Measurements from ENCODE around the gene RETSAT. TPM values are rescaled to one million over a fixed set of nuclear protein-coding genes. Genes with fewer than 3 reads are reported as not detected.
"Not testable (repeated sequence)": the region's sequence is repeated elsewhere in the genome, so short reads cannot be mapped to it uniquely, and the experiment has no call there.

The RETSAT gene
- total RNA-seq, 2 experiments from 2014 or later: 30.1 to 31.1 TPM

- ChIA-PET POLR2A (interaction anchor here (0.8 kb wide), 1 partner anchor 27 kb away, joined by 4 read pairs; no protein-coding TSS in a partner anchor), CTCF (interaction anchor here (1.2 kb wide), 1 partner anchor 43 kb away, joined by 3 read pairs; no protein-coding TSS in a partner anchor)
- H3K27ac Mint-ChIP-seq, H3K4me1 Mint-ChIP-seq, H3K9me3 Mint-ChIP-seq, DNase-seq, H3K27me3 Mint-ChIP-seq, H3K4me3 Mint-ChIP-seq: not testable (repeated sequence)
- H3K36me3 Mint-ChIP-seq (ENCODE audit: low read depth): peaks cover 32% of the 10 kb centered on the region
Observed at GRCh38 chr2:85343207-85343895, 11.0 kb downstream of the RETSAT start.

- Mint-ChIP-seq H3K27ac (no peak overlapping the region), H3K36me3 (ENCODE audit: low read depth) (peaks cover 25% of the 10 kb centered on the region), H3K4me3 (no peak overlapping the region), H3K4me1 (no peaks in the 10 kb centered on the region), H3K9me3 (no peaks in the 10 kb centered on the region), H3K27me3 (peaks cover 12% of the 10 kb centered on the region)
- DNase-seq: no peak
- CTCF ChIA-PET: interaction anchor here (1.1 to 1.2 kb wide), 2 partner anchors 13 to 42 kb away, joined by 3 read pairs; partner anchors contain the start of gene ELMOD3
- POLR2A ChIA-PET: interaction anchor here (0.8 to 5.7 kb wide), 3 partner anchors 9 to 15 kb away, joined by 3 to 28 read pairs (median 5); partner anchors contain the start of genes ELMOD3, RETSAT and TGOLN2
Observed at GRCh38 chr2:85342156-85342555, 12.2 kb downstream of the RETSAT start.

- Mint-ChIP-seq H3K36me3 (ENCODE audit: low read depth) (peaks cover 21% of the 10 kb centered on the region), H3K4me1 (no peaks in the 10 kb centered on the region), H3K27me3 (peaks cover 12% of the 10 kb centered on the region), H3K9me3 (no peaks in the 10 kb centered on the region), H3K4me3 (no peak overlapping the region), H3K27ac (no peak overlapping the region)
- no peak for DNase-seq
- POLR2A ChIA-PET: interaction anchor here (0.8 to 5.7 kb wide), 3 partner anchors 10 to 14 kb away, joined by 3 to 28 read pairs (median 5); partner anchors contain the start of genes ELMOD3, RETSAT and TGOLN2
- CTCF ChIA-PET: interaction anchor here (1.1 kb wide), 1 partner anchor 13 kb away, joined by 3 read pairs; the partner anchor contains the start of gene ELMOD3
Observed at GRCh38 chr2:85341269-85342029, 12.9 kb downstream of the RETSAT start.

GRCh38 chr2:85340034-85340892 is 14.1 kb downstream of the RETSAT start:
- peaks cover 12% of the 10 kb centered on the region for H3K27me3 Mint-ChIP-seq
- no peak for DNase-seq
- POLR2A ChIA-PET: interaction anchor here (0.6 to 5.7 kb wide), 3 partner anchors 12 to 67 kb away, joined by 3 to 28 read pairs (median 3); partner anchors contain the start of genes ELMOD3, RETSAT and TGOLN2
- no peaks in the 10 kb centered on the region for H3K4me1 Mint-ChIP-seq
- CTCF ChIA-PET: no interaction called here
- no peak overlapping the region for H3K4me3 Mint-ChIP-seq
- peaks cover 21% of the 10 kb centered on the region for H3K36me3 Mint-ChIP-seq (ENCODE audit: low read depth)
- H3K9me3 Mint-ChIP-seq: no peaks in the 10 kb centered on the region
- no peak overlapping the region for H3K27ac Mint-ChIP-seq

GRCh38 chr2:85334928-85335327 is 19.4 kb downstream of the RETSAT start:
- DNase-seq: no peak
- ChIA-PET CTCF (no interaction called here), POLR2A (no interaction called here)
- H3K27me3 Mint-ChIP-seq: peaks cover 14% of the 10 kb centered on the region
- H3K4me3 Mint-ChIP-seq: no peak overlapping the region
- H3K9me3 Mint-ChIP-seq: no peaks in the 10 kb centered on the region
- H3K4me1 Mint-ChIP-seq: peaks cover 15% of the 10 kb centered on the region
- no peak overlapping the region for H3K27ac Mint-ChIP-seq
- H3K36me3 Mint-ChIP-seq (ENCODE audit: low read depth): no peaks in the 10 kb centered on the region

GRCh38 chr2:85333877-85334276 is 20.5 kb downstream of the RETSAT start:
- H3K27ac Mint-ChIP-seq; H3K36me3 Mint-ChIP-seq (ENCODE audit: low read depth); H3K9me3 Mint-ChIP-seq; DNase-seq; CTCF ChIA-PET; H3K4me3 Mint-ChIP-seq: not testable (repeated sequence)
- peaks cover 22% of the 10 kb centered on the region for H3K4me1 Mint-ChIP-seq
- peaks cover 10% of the 10 kb centered on the region for H3K27me3 Mint-ChIP-seq
- POLR2A ChIA-PET: interaction anchor here (2.7 kb wide), 1 partner anchor 20 kb away, joined by 12 read pairs; the partner anchor contains the start of genes ELMOD3 and RETSAT

- no peaks in the 10 kb centered on the region for H3K9me3 Mint-ChIP-seq
- peak overlapping the region; percentile 28 for H3K27ac Mint-ChIP-seq
- DNase-seq: no peak
- peaks cover 18% of the 10 kb centered on the region for H3K36me3 Mint-ChIP-seq (ENCODE audit: low read depth)
- H3K27me3 Mint-ChIP-seq: peaks cover 1% of the 10 kb centered on the region
- peaks cover 25% of the 10 kb centered on the region for H3K4me1 Mint-ChIP-seq
- ChIA-PET CTCF (interaction anchor here (1.4 kb wide), 1 partner anchor 13 kb away, joined by 4 read pairs; no protein-coding TSS in a partner anchor), POLR2A (interaction anchor here (1.1 to 1.6 kb wide), 3 partner anchors 23 to 208 kb away, joined by 4 to 5 read pairs (median 4); partner anchors contain the start of genes ELMOD3, MAT2A, RETSAT and SH2D6)
- peak overlapping the region; percentile 4 for H3K4me3 Mint-ChIP-seq
Observed at GRCh38 chr2:85330839-85331636, 23.3 kb downstream of the RETSAT start.

GRCh38 chr2:85329701-85330100 is 24.6 kb downstream of the RETSAT start:
- H3K27ac Mint-ChIP-seq, H3K9me3 Mint-ChIP-seq, DNase-seq, H3K27me3 Mint-ChIP-seq: not testable (repeated sequence)
- CTCF ChIA-PET: interaction anchor here (0.7 kb wide), 1 partner anchor 93 kb away, joined by 6 read pairs; no protein-coding TSS in a partner anchor
- Mint-ChIP-seq H3K4me1 (peaks cover 31% of the 10 kb centered on the region), H3K36me3 (ENCODE audit: low read depth) (peaks cover 31% of the 10 kb centered on the region), H3K4me3 (peak overlapping the region; percentile 18)
- POLR2A ChIA-PET: interaction anchor here (4.1 to 12.1 kb wide), 3 partner anchors 22 to 265 kb away, joined by 14 to 234 read pairs (median 18); partner anchors contain the start of genes ELMOD3, RETSAT and RNF181

GRCh38 chr2:85329181-85329651 is 25.1 kb downstream of the RETSAT start:
- no peak for DNase-seq
- no peaks in the 10 kb centered on the region for H3K27me3 Mint-ChIP-seq
- no peaks in the 10 kb centered on the region for H3K9me3 Mint-ChIP-seq
- peak overlapping the region; percentile 0 for H3K27ac Mint-ChIP-seq
- POLR2A ChIA-PET: interaction anchor here (0.7 to 12.1 kb wide), 7 partner anchors 23 to 266 kb away, joined by 3 to 234 read pairs (median 17); partner anchors contain the start of genes ELMOD3, MAT2A, RETSAT and RNF181
- peaks cover 36% of the 10 kb centered on the region for H3K36me3 Mint-ChIP-seq (ENCODE audit: low read depth)
- CTCF ChIA-PET: no interaction called here
- H3K4me3 Mint-ChIP-seq: peak overlapping the region; percentile 18
- peaks cover 36% of the 10 kb centered on the region for H3K4me1 Mint-ChIP-seq

GRCh38 chr2:85327822-85328617 is 26.3 kb downstream of the RETSAT start, which contains the start of gene TGOLN2:
Gene TGOLN2 (minus strand): TSS chr2:85327989. CDS start chr2:85327962, 27 bp downstream.
- peak within 1 kb of the TSS; percentile 93 for H3K4me3 Mint-ChIP-seq
- H3K27me3 Mint-ChIP-seq: no peaks in the 10 kb centered on the region
- POLR2A ChIA-PET: interaction anchor here (0.6 to 12.1 kb wide), 40 partner anchors 8 to 422 kb away, joined by 3 to 234 read pairs (median 7); partner anchors contain the start of genes ELMOD3, MAT2A, RETSAT and RNF181
- peaks cover 48% of the 10 kb centered on the region for H3K36me3 Mint-ChIP-seq (ENCODE audit: low read depth)
- peaks cover 48% of the 10 kb centered on the region for H3K4me1 Mint-ChIP-seq
- CTCF ChIA-PET: interaction anchor here (0.6 to 2.4 kb wide), 8 partner anchors 10 to 559 kb away, joined by 3 to 11 read pairs (median 4); partner anchors contain the start of genes ELMOD3, GGCX, MAT2A and RETSAT
- H3K9me3 Mint-ChIP-seq: no peaks in the 10 kb centered on the region
- peak; percentile 95 for DNase-seq
- H3K27ac Mint-ChIP-seq: peak within 1 kb of the TSS; percentile 100
